ENCODE data around the gene CERS6.
A peak's percentile ranks its signal among the peaks of the same experiment; 100 is the strongest.

The CERS6 gene

GRCh38 chr2:168679081-168679480 lies 223.0 kb downstream of the CERS6 start:
- peak; percentile 47 for DNase-seq

- DNase-seq: no peak
Measured at GRCh38 chr2:168679741-168680310, 223.8 kb downstream of the CERS6 start.

DNA sequence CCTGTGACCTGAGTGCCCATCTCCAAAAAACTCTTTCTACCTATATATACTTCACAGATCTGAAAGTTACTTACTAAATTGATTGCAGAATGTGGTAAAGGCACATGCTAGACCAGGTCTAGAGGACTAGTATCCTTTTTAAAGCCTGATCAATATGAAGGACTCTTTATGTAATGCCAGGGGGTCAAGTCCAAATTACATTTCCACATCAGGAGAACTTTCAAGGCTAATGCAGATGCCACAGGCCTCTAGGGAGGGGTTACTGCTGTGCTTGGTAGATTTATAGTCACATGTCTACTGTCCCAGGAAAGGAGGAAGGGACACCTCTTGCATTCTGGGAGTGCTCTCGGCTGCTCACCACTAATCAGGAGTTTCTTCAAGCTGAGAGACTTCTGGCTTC lies 227.9 kb downstream of the CERS6 start:
- no peak for DNase-seq

- DNase-seq: no peak
Measured at GRCh38 chr2:168684921-168685599, 229.0 kb downstream of the CERS6 start.

GRCh38 chr2:168685600-168686451 lies 229.8 kb downstream of the CERS6 start:
- DNase-seq: peak; percentile 94

GRCh38 chr2:168686452-168687191 lies 230.6 kb downstream of the CERS6 start:
- peak; percentile 32 for DNase-seq

DNA sequence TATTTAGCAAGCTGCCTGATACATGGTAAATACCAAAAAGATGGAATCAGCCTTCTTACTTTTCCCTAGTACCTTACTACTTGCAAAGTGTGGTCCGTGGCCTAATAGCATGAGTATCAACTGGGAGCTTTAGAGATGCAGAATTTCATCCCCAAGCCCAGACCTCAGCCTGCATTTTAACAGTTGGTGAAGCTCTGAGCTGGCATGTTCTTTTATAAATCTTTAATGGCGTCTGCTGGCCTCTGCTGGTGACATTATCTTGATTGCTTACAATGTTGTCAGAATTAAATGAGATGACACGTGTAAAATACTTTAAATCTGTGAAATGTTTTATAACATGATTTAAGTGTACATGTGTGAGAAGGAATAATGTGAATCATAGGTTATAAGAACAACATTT lies 231.2 kb downstream of the CERS6 start:
- peak; percentile 64 for DNase-seq

DNA sequence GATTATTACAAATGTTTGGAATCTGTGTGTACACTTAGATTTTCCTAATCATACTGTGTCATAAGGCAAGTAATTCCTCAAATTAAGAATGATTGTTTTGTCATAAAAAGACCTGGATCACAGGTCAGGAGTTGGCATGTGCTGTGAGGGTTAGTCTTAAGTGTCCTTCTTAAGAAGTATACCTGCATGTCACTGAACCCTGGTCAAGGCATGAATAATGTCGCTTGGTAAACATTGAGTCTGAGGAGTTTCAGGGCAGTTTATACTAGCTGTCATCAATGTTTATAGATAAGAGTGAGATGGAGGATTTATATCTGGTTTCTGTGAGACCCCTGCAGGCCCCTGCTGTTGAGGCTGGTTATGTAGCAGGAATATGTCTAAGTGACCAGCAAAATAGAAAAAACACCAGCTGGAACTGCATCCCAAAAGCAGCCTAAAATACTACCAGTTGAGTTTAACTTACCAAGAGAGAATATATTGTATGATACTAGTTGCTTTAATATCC lies 234.4 kb downstream of the CERS6 start:
- DNase-seq: no peak

DNA sequence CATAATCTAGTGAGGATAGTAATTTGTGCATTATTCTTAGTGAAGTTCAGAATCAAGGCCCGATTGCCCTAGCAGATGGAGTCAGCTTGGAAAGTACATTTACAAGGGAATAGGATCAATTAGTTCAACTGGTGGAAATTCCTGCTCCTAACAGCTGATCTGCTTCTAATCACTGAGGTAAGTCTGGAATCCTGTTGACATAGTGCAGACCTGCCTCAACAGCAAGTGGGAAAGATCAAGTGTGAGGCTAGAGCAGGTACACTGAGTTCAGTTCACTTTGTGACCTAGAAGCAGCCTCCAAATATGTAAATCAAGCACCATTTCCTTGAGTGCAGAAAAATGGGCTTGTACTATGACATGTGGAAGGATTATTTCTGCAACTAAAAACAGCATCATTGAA lies 235.1 kb downstream of the CERS6 start:
- no peak for DNase-seq

- peak; percentile 20 for DNase-seq
Measured at GRCh38 chr2:168692132-168692744, 236.2 kb downstream of the CERS6 start.

- DNase-seq: no peak
Measured at GRCh38 chr2:168694173-168694572, 238.1 kb downstream of the CERS6 start.

DNA sequence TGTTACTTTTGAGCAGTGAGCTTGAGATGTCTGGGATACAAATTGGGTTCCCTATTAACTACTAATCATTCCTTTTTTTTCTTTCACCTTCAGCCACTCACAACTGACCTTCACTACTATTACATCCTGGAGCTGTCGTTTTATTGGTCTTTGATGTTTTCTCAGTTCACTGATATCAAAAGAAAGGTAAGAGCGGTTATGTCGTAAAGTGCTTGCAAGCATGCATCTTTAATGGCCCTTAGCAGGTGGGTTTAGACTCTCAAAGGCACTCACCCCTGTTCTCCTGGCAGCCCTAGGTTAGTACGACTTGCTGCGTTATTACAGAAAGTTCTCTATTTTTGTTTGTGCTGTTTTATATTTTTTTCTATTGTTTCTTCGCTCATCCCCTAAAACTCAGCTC lies 238.8 kb downstream of the CERS6 start:
- no peak for DNase-seq

GRCh38 chr2:168697668-168698121 lies 241.6 kb downstream of the CERS6 start:
- no peak for DNase-seq

DNA sequence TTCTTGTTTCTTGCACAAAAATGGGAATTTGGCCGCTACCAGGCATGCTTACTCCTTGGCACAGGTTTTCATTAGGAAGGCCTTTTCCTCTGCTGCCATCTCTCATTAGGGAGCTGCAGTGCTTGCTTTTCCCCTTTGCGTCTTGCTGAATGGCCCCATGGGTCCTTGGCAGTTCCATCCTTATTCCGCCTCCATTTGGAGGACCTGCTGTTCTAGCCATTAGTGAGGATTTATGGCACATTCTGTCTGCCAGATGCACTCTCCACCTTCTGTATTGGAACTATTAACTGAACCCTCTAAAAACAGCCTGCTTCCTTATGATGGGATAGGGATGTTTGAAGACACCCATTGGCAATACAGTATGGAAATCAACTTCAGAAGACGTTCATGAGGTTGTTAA lies 242.9 kb downstream of the CERS6 start:
- no peak for DNase-seq

GRCh38 chr2:168699844-168700417 lies 243.9 kb downstream of the CERS6 start:
- DNase-seq: no peak

- DNase-seq: no peak
Measured at GRCh38 chr2:168700615-168701245, 244.7 kb downstream of the CERS6 start.

DNA sequence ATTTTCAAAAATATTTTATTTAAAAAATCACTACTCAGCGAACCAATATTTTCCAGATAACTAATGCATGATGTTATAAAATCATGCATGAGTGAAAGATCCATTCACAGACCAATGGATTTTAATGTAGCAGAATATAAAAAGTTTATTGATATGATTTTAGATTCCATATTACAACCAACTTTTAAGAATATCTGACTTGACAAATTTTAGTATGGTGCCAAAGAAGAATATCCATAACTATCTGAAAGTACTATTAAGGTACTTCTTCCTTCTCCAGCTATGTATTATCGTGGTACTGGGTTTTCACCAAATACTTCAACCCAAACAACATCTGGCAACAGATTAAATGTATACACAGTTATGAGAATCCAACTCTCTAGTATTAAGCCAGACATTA lies 246.5 kb downstream of the CERS6 start:
- DNase-seq: no peak

- DNase-seq: peak; percentile 20
Measured at GRCh38 chr2:168703926-168704325, 247.9 kb downstream of the CERS6 start.

- DNase-seq: peak; percentile 70
Measured at GRCh38 chr2:168705534-168706470, 249.7 kb downstream of the CERS6 start.

DNA sequence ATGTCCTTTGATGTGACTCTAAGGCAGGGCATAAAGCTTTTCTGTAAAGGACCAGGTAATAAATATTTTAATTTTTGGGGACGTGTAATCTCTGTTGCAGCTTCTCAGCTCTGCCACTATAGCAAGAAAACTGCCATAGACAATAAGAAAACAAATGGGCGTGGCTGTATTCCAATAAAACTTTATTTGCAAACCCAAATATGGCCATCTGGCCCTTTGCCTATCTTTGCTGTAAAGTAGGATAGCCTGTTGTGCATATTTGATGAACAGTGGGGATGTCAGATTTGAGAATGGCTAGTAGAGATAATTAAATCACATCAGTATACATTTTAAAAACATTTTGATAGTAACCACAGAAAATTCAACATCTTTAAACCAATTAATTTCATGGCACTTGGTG lies 250.7 kb downstream of the CERS6 start:
- DNase-seq: no peak

All from hematopoietic multipotent progenitor cell treated with erythropoietin and hydrocortisone succinate and interleukin-3 and kit ligand, for 6 days (in vitro differentiated cells).